Stimulated activated CD8-positive, alpha-beta memory T cell treated with anti-CD3 and anti-CD28 coated beads, Interleukin-15, amount 100 ng/mL, for 24 hours (primary cell): ENCODE data around the gene PLCL2.

Source experiments
- DNase-seq: peaks from one replicate; pipeline ENCODE4 v3.0.0-alpha.2; 2020; ENCODE audit warnings: low read depth

The PLCL2 gene

GRCh38 chr3:17014284-17014683 lies 129.5 kb downstream of the PLCL2 start:
- DNase-seq, result no peak

GRCh38 chr3:17014709-17015108 lies 130.0 kb downstream of the PLCL2 start:
- no peak for DNase-seq

- DNase-seq, result no peak
These were observed 136.9 kb downstream of the PLCL2 start for GRCh38 chr3:17021614-17022013.

GRCh38 chr3:17023006-17023664 lies 138.4 kb downstream of the PLCL2 start:
- DNase-seq, result no peak

GRCh38 chr3:17025594-17026139 lies 140.9 kb downstream of the PLCL2 start:
- DNase-seq, result no peak

- DNase-seq, result no peak
These were observed 142.6 kb downstream of the PLCL2 start for GRCh38 chr3:17027318-17027717.

GRCh38 chr3:17028363-17028762 lies 143.6 kb downstream of the PLCL2 start:
- DNase-seq, result no peak

- DNase-seq, result no peak
These were observed 145.7 kb downstream of the PLCL2 start for GRCh38 chr3:17030438-17030837.

GRCh38 chr3:17030956-17031652 lies 146.3 kb downstream of the PLCL2 start:
- no peak for DNase-seq

GRCh38 chr3:17032407-17033034 lies 147.8 kb downstream of the PLCL2 start:
- DNase-seq, result no peak

- no peak for DNase-seq
These were observed 148.9 kb downstream of the PLCL2 start for GRCh38 chr3:17033516-17034168.

GRCh38 chr3:17035033-17035432 lies 150.3 kb downstream of the PLCL2 start:
- no peak for DNase-seq

- no peak for DNase-seq
These were observed 151.2 kb downstream of the PLCL2 start for GRCh38 chr3:17035966-17036365.

GRCh38 chr3:17038141-17038540 lies 153.4 kb downstream of the PLCL2 start:
- DNase-seq, result no peak

GRCh38 chr3:17038900-17039553 lies 154.3 kb downstream of the PLCL2 start:
- DNase-seq, result no peak

GRCh38 chr3:17039594-17039993 lies 154.8 kb downstream of the PLCL2 start:
- DNase-seq, result no peak

- DNase-seq, result no peak
These were observed 155.7 kb downstream of the PLCL2 start for GRCh38 chr3:17040322-17040989.

- no peak for DNase-seq
These were observed 156.2 kb downstream of the PLCL2 start for GRCh38 chr3:17040990-17041377.

- no peak for DNase-seq
These were observed 160.1 kb downstream of the PLCL2 start for GRCh38 chr3:17044855-17045254.

GRCh38 chr3:17045705-17046104 lies 160.9 kb downstream of the PLCL2 start:
- DNase-seq, result no peak

- DNase-seq, result no peak
These were observed 161.9 kb downstream of the PLCL2 start for GRCh38 chr3:17046623-17047022.
